Sigmoid colon (tissue), 4 donors: ENCODE data around the gene CCDC137.

ENCODE experiments used
- POLR2A ChIP-seq, 2 donors: fragments of 450-650 bp; IDR thresholded peaks; one replicate each; pipeline ENCODE4 v1.6.1; 2016; ENCODE audit warnings: antibody characterized with exemption in 2 of 2, mild to moderate bottlenecking in 2 of 2, moderate library complexity in 2 of 2
- POLR2AphosphoS5 ChIP-seq, 4 donors: sonication (generic); formaldehyde crosslinking; IDR thresholded peaks; one replicate each; pipeline ENCODE4 v1.6.1; 2017; ENCODE audit warnings: antibody characterized with exemption in 4 of 4
- TF ChIP-seq, protein P1 (sequence below), 4 experiments: fragments of 450-650 bp in 3 of 4; fragments of 200-600 bp in 1 of 4; IDR thresholded peaks; one replicate each; pipeline ENCODE4 v1.5.1; 2016 to 2019; ENCODE audit warnings: antibody characterized with exemption in 4 of 4, mild to moderate bottlenecking in 3 of 4, moderate library complexity in 2 of 4

DNA sequence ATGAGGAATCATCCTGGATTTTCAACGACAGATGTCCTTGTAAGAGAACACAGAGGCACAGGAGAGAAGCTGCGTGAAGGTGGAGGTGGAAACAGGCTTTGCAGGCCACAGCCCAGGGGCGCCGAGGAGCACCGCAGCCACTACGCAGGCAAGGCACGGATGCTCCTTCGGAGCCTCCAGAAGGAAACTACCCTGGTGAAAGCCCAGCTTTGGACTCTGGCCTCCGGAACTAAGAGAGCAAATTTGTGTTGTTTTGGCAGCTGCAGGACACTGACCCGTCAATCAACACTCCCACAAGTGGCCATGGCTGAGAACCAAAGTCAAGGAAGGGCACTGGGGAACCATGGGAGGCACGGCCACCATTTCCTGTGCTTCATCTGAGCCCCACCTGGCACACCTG lies 13.6 kb downstream of the CCDC137 start:
- TF ChIP-seq, protein P1, sequence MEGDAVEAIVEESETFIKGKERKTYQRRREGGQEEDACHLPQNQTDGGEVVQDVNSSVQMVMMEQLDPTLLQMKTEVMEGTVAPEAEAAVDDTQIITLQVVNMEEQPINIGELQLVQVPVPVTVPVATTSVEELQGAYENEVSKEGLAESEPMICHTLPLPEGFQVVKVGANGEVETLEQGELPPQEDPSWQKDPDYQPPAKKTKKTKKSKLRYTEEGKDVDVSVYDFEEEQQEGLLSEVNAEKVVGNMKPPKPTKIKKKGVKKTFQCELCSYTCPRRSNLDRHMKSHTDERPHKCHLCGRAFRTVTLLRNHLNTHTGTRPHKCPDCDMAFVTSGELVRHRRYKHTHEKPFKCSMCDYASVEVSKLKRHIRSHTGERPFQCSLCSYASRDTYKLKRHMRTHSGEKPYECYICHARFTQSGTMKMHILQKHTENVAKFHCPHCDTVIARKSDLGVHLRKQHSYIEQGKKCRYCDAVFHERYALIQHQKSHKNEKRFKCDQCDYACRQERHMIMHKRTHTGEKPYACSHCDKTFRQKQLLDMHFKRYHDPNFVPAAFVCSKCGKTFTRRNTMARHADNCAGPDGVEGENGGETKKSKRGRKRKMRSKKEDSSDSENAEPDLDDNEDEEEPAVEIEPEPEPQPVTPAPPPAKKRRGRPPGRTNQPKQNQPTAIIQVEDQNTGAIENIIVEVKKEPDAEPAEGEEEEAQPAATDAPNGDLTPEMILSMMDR (IDR thresholded peaks at IDR 0.05), result no peak
- TF ChIP-seq POLR2AphosphoS5 (IDR thresholded peaks at IDR 0.05) (no peak), POLR2A (IDR thresholded peaks at IDR 0.05) (no peak)
